ENCODE results near the gene SAMD14. TPM values are rescaled to one million over a fixed set of nuclear protein-coding genes. Genes with fewer than 3 reads are reported as not detected.
A peak's percentile ranks its signal among the peaks of the same experiment; 100 is the strongest.

Gene SAMD14
- total and polyA plus RNA-seq, 2 experiments from 2014 or later, result 0.70 to 4.7 TPM

DNA sequence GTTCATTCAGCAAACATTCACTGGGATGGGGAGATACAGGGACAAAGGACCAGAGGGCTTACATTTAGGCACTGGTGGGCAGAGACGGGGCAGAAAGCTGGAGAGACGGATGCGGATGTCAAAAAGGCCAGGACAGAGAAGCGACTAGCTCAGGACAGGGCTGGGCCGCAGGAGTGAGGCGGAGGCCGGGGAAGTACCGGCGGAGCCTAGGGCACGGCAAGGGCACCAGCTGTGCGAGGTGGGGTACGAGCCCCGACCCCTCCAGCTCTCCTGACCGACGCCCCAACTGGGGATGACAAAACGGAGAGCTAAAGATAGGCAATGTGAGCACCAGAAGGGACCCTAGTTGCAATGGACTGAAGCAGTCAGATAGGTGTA lies 31.9 kb upstream of the SAMD14 start:
- no peaks in the 10 kb centered on the region for H3K36me3 ChIP-seq (ENCODE audit: insufficient read depth)
- H3K4me3 ChIP-seq, result peak overlapping the region; percentile 67
- H3F3A ChIP-seq (replicated peaks; ENCODE audit: low read depth), result no peaks in the 10 kb centered on the region; the same call in 1 of the 2 replicates
- peak overlapping the region; percentile 78 for H3K4me3 Mint-ChIP-seq
- peaks cover 14% of the 10 kb centered on the region for H3K4me1 Mint-ChIP-seq
- peaks cover 18% of the 10 kb centered on the region; the same call in 1 of the 2 replicates for H3K27me3 ChIP-seq (ENCODE audit: insufficient read depth)
- DNase-seq (ENCODE audit: low spot score) (peak; percentile 45), ATAC-seq (peak; percentile 17)
- no peaks in the 10 kb centered on the region for H4K20me1 ChIP-seq (replicated peaks; ENCODE audit: insufficient read depth)
- peaks cover 12% of the 10 kb centered on the region for H3K27me3 Mint-ChIP-seq (ENCODE audit: insufficient read depth, low read depth, poor library complexity)
- peak overlapping the region; percentile 88 for H3K4me2 ChIP-seq
- H3K9me2 ChIP-seq (ENCODE audit: insufficient read depth), result no peaks in the 10 kb centered on the region
- H3K4me1 ChIP-seq (ENCODE audit: insufficient read depth), result peaks cover 13% of the 10 kb centered on the region
- H3K79me2 ChIP-seq (replicated peaks; ENCODE audit: insufficient read depth), result no peaks in the 10 kb centered on the region
- peak overlapping the region; percentile 100 for H2AFZ ChIP-seq
- no peak for TF ChIP-seq JUNB (IDR thresholded peaks at IDR 0.05; ENCODE audit: unreplicated experiment)
- no peak for TF ChIP-seq ZNF114 (CRISPR knock-in tag; IDR thresholded peaks at IDR 0.05)
- TF ChIP-seq EZH2phosphoT487 (IDR thresholded peaks at IDR 0.05; ENCODE audit: unreplicated experiment), result no peak
- TF ChIP-seq, protein P1, sequence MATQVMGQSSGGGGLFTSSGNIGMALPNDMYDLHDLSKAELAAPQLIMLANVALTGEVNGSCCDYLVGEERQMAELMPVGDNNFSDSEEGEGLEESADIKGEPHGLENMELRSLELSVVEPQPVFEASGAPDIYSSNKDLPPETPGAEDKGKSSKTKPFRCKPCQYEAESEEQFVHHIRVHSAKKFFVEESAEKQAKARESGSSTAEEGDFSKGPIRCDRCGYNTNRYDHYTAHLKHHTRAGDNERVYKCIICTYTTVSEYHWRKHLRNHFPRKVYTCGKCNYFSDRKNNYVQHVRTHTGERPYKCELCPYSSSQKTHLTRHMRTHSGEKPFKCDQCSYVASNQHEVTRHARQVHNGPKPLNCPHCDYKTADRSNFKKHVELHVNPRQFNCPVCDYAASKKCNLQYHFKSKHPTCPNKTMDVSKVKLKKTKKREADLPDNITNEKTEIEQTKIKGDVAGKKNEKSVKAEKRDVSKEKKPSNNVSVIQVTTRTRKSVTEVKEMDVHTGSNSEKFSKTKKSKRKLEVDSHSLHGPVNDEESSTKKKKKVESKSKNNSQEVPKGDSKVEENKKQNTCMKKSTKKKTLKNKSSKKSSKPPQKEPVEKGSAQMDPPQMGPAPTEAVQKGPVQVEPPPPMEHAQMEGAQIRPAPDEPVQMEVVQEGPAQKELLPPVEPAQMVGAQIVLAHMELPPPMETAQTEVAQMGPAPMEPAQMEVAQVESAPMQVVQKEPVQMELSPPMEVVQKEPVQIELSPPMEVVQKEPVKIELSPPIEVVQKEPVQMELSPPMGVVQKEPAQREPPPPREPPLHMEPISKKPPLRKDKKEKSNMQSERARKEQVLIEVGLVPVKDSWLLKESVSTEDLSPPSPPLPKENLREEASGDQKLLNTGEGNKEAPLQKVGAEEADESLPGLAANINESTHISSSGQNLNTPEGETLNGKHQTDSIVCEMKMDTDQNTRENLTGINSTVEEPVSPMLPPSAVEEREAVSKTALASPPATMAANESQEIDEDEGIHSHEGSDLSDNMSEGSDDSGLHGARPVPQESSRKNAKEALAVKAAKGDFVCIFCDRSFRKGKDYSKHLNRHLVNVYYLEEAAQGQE (IDR thresholded peaks at IDR 0.05; ENCODE audit: unreplicated experiment), result no peak
- TF ChIP-seq ZNF331 (CRISPR knock-in tag; IDR thresholded peaks at IDR 0.05; ENCODE audit: low read depth), result no peak
- TF ChIP-seq, protein P2, sequence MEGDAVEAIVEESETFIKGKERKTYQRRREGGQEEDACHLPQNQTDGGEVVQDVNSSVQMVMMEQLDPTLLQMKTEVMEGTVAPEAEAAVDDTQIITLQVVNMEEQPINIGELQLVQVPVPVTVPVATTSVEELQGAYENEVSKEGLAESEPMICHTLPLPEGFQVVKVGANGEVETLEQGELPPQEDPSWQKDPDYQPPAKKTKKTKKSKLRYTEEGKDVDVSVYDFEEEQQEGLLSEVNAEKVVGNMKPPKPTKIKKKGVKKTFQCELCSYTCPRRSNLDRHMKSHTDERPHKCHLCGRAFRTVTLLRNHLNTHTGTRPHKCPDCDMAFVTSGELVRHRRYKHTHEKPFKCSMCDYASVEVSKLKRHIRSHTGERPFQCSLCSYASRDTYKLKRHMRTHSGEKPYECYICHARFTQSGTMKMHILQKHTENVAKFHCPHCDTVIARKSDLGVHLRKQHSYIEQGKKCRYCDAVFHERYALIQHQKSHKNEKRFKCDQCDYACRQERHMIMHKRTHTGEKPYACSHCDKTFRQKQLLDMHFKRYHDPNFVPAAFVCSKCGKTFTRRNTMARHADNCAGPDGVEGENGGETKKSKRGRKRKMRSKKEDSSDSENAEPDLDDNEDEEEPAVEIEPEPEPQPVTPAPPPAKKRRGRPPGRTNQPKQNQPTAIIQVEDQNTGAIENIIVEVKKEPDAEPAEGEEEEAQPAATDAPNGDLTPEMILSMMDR (conservative IDR thresholded peaks at IDR 0.05; ENCODE audit: low read depth in 2 of 2), result no peak
- TF ChIP-seq STAT1 (IDR thresholded peaks at IDR 0.05; ENCODE audit: unreplicated experiment), result no peak
- no peak for TF ChIP-seq POLR2AphosphoS5 (IDR thresholded peaks at IDR 0.05; ENCODE audit: low read depth)
- TF ChIP-seq, protein P3, sequence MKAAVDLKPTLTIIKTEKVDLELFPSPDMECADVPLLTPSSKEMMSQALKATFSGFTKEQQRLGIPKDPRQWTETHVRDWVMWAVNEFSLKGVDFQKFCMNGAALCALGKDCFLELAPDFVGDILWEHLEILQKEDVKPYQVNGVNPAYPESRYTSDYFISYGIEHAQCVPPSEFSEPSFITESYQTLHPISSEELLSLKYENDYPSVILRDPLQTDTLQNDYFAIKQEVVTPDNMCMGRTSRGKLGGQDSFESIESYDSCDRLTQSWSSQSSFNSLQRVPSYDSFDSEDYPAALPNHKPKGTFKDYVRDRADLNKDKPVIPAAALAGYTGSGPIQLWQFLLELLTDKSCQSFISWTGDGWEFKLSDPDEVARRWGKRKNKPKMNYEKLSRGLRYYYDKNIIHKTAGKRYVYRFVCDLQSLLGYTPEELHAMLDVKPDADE (IDR thresholded peaks at IDR 0.05), result no peak
- no peak for TF ChIP-seq CREB1 (CRISPR knock-in tag; IDR thresholded peaks at IDR 0.05; ENCODE audit: low read depth)
- no peak for TF ChIP-seq ZNF462 (CRISPR knock-in tag; IDR thresholded peaks at IDR 0.05)
- no peak for TF ChIP-seq NANOG (IDR thresholded peaks at IDR 0.05; ENCODE audit: borderline replicate concordance)
- TF ChIP-seq EZH2 (IDR thresholded peaks at IDR 0.05; ENCODE audit: low read depth, unreplicated experiment), result no peak
- H3K27ac ChIP-seq (ENCODE audit: low read depth), result no peak overlapping the region
- H3K27ac Mint-ChIP-seq, result no peak overlapping the region
- no peaks in the 10 kb centered on the region for H3K9me3 Mint-ChIP-seq
- no peaks in the 10 kb centered on the region for H3K36me3 Mint-ChIP-seq (ENCODE audit: low read depth)

All from GM23338 (cell line).